ENCODE results near the gene FAM227A.

The FAM227A gene

GRCh38 chr22:38554281-38554680 is 101.9 kb downstream of the FAM227A start:
- H3K27ac ChIP-seq (ENCODE audit: low read length) = no peak overlapping the region
- H3K9ac ChIP-seq (ENCODE audit: low read length) = no peak overlapping the region
- peaks cover 5% of the 10 kb centered on the region for H3K36me3 ChIP-seq (replicated peaks; ENCODE audit: low read depth, low read length)
- H3K4me3 ChIP-seq (ENCODE audit: low read length) = no peak overlapping the region
- H2AFZ ChIP-seq (ENCODE audit: low read depth, low read length) = no peak overlapping the region
- H3K27me3 ChIP-seq (ENCODE audit: low read depth, low read length) = no peaks in the 10 kb centered on the region
- H3K9me3 ChIP-seq (ENCODE audit: insufficient read depth, low read length) = no peaks in the 10 kb centered on the region
- TF ChIP-seq CTCF (IDR thresholded peaks at IDR 0.05; ENCODE audit: low read depth, low read length) = no peak
- TF ChIP-seq EZH2phosphoT487 (IDR thresholded peaks at IDR 0.05; ENCODE audit: low read depth) = no peak
- no peak overlapping the region for H3K4me2 ChIP-seq (ENCODE audit: low read length)
- H4K20me1 ChIP-seq (ENCODE audit: insufficient read depth, low read length) = no peaks in the 10 kb centered on the region
- no peaks in the 10 kb centered on the region for H3K79me2 ChIP-seq (ENCODE audit: low read length)
- peaks cover 8% of the 10 kb centered on the region for H3K4me1 ChIP-seq (ENCODE audit: low read length)

- no peak overlapping the region for H2AFZ ChIP-seq (ENCODE audit: low read depth, low read length)
- no peaks in the 10 kb centered on the region for H4K20me1 ChIP-seq (ENCODE audit: insufficient read depth, low read length)
- H3K4me2 ChIP-seq (ENCODE audit: low read length) = no peak overlapping the region
- no peak for TF ChIP-seq CTCF (IDR thresholded peaks at IDR 0.05; ENCODE audit: low read depth, low read length)
- TF ChIP-seq EZH2phosphoT487 (IDR thresholded peaks at IDR 0.05; ENCODE audit: low read depth) = no peak
- no peaks in the 10 kb centered on the region for H3K9me3 ChIP-seq (ENCODE audit: insufficient read depth, low read length)
- peaks cover 8% of the 10 kb centered on the region for H3K4me1 ChIP-seq (ENCODE audit: low read length)
- peaks cover 16% of the 10 kb centered on the region for H3K36me3 ChIP-seq (replicated peaks; ENCODE audit: low read depth, low read length)
- H3K27ac ChIP-seq (ENCODE audit: low read length) = no peak overlapping the region
- H3K9ac ChIP-seq (ENCODE audit: low read length) = no peak overlapping the region
- no peak overlapping the region for H3K4me3 ChIP-seq (ENCODE audit: low read length)
- H3K27me3 ChIP-seq (ENCODE audit: low read depth, low read length) = no peaks in the 10 kb centered on the region
- no peaks in the 10 kb centered on the region for H3K79me2 ChIP-seq (ENCODE audit: low read length)
These were observed 106.9 kb downstream of the FAM227A start for GRCh38 chr22:38549101-38549894.

GRCh38 chr22:38540701-38541100 is 115.5 kb downstream of the FAM227A start:
- Histone ChIP-seq H3K4me2 (ENCODE audit: low read length) (no peak overlapping the region), H3K79me2 (ENCODE audit: low read length) (no peaks in the 10 kb centered on the region), H2AFZ (ENCODE audit: low read depth, low read length) (no peak overlapping the region), H3K27me3 (ENCODE audit: low read depth, low read length) (no peaks in the 10 kb centered on the region), H3K4me3 (ENCODE audit: low read length) (no peak overlapping the region), H3K4me1 (ENCODE audit: low read length) (no peaks in the 10 kb centered on the region), H3K9me3 (ENCODE audit: insufficient read depth, low read length) (peaks cover 5% of the 10 kb centered on the region; the same call in 1 of the 2 replicates), H3K9ac (ENCODE audit: low read length) (no peak overlapping the region), H3K36me3 (replicated peaks; ENCODE audit: low read depth, low read length) (peaks cover 12% of the 10 kb centered on the region), H4K20me1 (ENCODE audit: insufficient read depth, low read length) (no peaks in the 10 kb centered on the region), H3K27ac (ENCODE audit: low read length) (no peak overlapping the region)
- no peak for TF ChIP-seq EZH2phosphoT487 (IDR thresholded peaks at IDR 0.05; ENCODE audit: low read depth)
- no peak for TF ChIP-seq CTCF (IDR thresholded peaks at IDR 0.05; ENCODE audit: low read depth, low read length)

- Histone ChIP-seq H3K4me2 (ENCODE audit: low read length) (0 out of 2 replicates have a peak overlapping the region, but pooled peaks have one; percentile 2), H3K9ac (ENCODE audit: low read length) (no peak overlapping the region)
These were observed 124.8 kb downstream of the FAM227A start for GRCh38 chr22:38531251-38531938.

More at GRCh38 chr22:38531251-38531938, 124.8 kb downstream of the FAM227A start:
- peaks cover 5% of the 10 kb centered on the region for H3K4me1 ChIP-seq (ENCODE audit: low read length)
- no peaks in the 10 kb centered on the region for H4K20me1 ChIP-seq (ENCODE audit: insufficient read depth, low read length)
- H2AFZ ChIP-seq (ENCODE audit: low read depth, low read length) = no peak overlapping the region
- TF ChIP-seq EZH2phosphoT487 (IDR thresholded peaks at IDR 0.05; ENCODE audit: low read depth) (no peak), CTCF (IDR thresholded peaks at IDR 0.05; ENCODE audit: low read depth, low read length) (no peak)
- H3K27me3 ChIP-seq (ENCODE audit: low read depth, low read length) = no peaks in the 10 kb centered on the region
- no peaks in the 10 kb centered on the region for H3K9me3 ChIP-seq (ENCODE audit: insufficient read depth, low read length)
- no peaks in the 10 kb centered on the region for H3K36me3 ChIP-seq (replicated peaks; ENCODE audit: low read depth, low read length)
- no peak overlapping the region for H3K4me3 ChIP-seq (ENCODE audit: low read length)
- no peaks in the 10 kb centered on the region for H3K79me2 ChIP-seq (ENCODE audit: low read length)
- H3K27ac ChIP-seq (ENCODE audit: low read length) = no peak overlapping the region

Data from OCI-LY3 (cell line).